Lower leg skin (tissue), 4 donors: ENCODE measurements around the gene MRPL49. TPM values are rescaled to one million over a fixed set of nuclear protein-coding genes. Genes with fewer than 3 reads are reported as not detected.

Source experiments
- DNase-seq, 2 donors: peaks; one replicate each; pipeline ENCODE4 v3.0.0-alpha.2; 2019; ENCODE audit warnings: low spot score in 2 of 2
- H3K4me3 ChIP-seq: fragments of 200-600 bp; sonication (generic); 2 replicates; pipeline ENCODE4 v1.5.1; 2017; ENCODE audit warnings: mild to moderate bottlenecking, low read depth; ENCODE audit not compliant: poor library complexity, severe bottlenecking
- CTCF ChIP-seq, 3 donors: fragments of 450-650 bp; IDR thresholded peaks; one replicate each; pipeline ENCODE4 v1.5.1; 2016; ENCODE audit warnings: antibody characterized with exemption in 3 of 3, mild to moderate bottlenecking in 3 of 3, moderate library complexity in 2 of 3
- POLR2A ChIP-seq, 2 donors: fragments of 450-650 bp; IDR thresholded peaks; one replicate each; pipeline ENCODE4 v1.6.1; 2016 to 2017; ENCODE audit warnings: antibody characterized with exemption in 2 of 2, mild to moderate bottlenecking in 1 of 2, moderate library complexity in 1 of 2
- WGBS, 2 donors: methylation state at CpG; one replicate each; pipeline ENCODE4 v1.1.5; 2018; 5-methylcytosine and 5-hydroxymethylcytosine counted together
- intact Hi-C: fragments of 100-400 bp; cut with DNase I; formaldehyde crosslinking; loops from one replicate; pipeline ENCODE4 v1.15.0; 2023; ENCODE audit warnings: low total_unique reads
- total RNA-seq, 4 donors: library from RNA; depleted of rRNA; stranded (reverse); fragments of >200 nt; gene quantifications; one replicate each; pipeline ENCODE4 v1.1.0, GENCODE V29; 2016

Gene MRPL49
- total RNA-seq, 4 donors from 2014 or later, result 61.0 to 107 (median 82.4) TPM

DNA sequence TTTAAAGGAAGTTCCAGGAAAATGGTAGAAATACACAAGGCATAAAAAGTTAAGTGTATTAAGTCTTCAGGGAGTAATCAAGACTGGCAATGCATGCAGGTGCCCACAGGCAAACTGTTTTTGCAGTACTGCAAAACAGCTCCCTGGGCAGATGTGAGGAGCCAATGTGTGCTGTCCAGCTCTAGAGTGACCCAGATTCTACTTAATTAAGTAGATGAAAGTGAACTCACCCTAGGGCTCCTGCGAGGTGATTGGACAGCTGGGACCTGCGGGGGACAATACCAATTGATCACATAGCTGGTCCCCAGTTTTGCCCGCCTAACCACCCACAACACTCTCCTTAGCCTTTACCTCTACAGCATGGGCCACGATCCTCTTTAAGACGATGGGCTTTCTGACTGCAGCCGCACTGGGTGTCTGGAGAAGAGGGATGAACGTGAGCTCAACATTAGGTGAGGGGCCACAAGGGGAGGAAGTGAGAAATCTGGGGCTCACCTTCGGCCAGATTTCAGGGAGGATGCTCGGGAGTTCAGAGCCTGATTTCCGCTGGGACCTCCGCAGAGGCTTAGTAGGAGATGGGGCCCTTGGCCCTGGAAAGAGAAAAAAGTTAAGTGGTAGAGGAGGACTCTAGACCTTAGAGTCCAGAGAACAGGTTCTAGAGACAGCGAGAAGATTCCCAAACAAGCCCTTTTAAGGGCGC, 38.8 kb upstream of the MRPL49 start:
- TF ChIP-seq CTCF (IDR thresholded peaks at IDR 0.05) (no peak), POLR2A (IDR thresholded peaks at IDR 0.05) (no peak)
- 3 to 6% methylated on average over 13 of the region's 13 CpGs for WGBS, 2 donors
- peak overlapping the region; percentile 28 for H3K4me3 ChIP-seq
- DNase-seq, result no peak
- intact Hi-C loops, result loop anchor here (10.0 kb wide), 1 partner anchor 68 kb away; the partner anchor contains the start of gene ARL2

DNA sequence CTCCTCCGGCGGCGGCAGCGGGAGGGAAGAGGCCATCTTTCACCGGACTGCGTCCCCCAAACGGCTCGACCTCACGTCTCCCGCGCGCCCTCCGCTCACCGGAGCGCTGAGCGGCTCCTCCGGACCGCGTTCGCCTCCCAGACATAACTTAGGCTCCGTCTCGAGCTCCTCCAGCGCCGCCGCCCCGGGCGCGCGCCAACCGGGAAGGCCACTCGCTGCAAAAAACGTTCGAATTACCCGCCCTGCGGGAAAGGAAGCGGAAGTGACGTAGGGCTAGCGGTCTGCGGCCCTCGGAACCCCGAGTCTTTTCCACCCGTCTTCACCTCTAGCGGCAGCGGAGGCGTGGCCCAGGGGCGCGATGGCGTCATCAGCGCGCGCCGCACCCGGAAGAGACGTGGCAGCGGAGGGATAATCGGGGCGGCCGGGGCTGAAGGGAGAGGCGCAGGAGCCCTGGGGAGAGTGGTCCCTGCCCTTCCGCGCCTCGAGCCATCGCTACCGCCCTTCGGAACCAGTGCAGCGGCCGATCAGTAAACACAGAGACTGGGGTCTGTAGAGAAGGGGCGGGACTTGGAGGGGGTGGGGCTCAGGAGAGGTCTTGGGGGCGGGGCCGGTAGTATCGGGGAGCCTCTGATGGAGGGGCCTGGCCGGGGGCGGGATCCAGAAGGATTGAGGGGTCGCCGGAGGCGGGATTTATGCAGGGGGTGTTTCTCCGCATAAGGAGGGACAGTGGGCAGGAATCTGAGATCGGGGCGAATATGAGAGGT, 38.1 kb upstream of the MRPL49 start, which contains the start of the genes CDCA5 and ZFPL1:
Gene CDCA5 (minus strand): TSS at position 207 of the 764 bp plus-strand sequence. CDS start 62 bp downstream, at position 145.
Gene ZFPL1 (plus strand): TSS at position 389 of the 764 bp plus-strand sequence. CDS start 477 bp downstream, outside the sequence.
- intact Hi-C loops, result loop anchor here (10.0 kb wide), 1 partner anchor 69 kb away; the partner anchor contains the start of gene ARL2
- peak in 1 of 2 donors; percentile 39 for TF ChIP-seq POLR2A (IDR thresholded peaks at IDR 0.05)
- TF ChIP-seq CTCF (IDR thresholded peaks at IDR 0.05), result no peak
- peak within 1 kb of the TSS; percentile 28 for H3K4me3 ChIP-seq
- peak; percentile 93 to 99 for DNase-seq
- WGBS, 2 donors, result 0 to 1% methylated on average over 53 to 67 of the region's 79 CpGs

DNA sequence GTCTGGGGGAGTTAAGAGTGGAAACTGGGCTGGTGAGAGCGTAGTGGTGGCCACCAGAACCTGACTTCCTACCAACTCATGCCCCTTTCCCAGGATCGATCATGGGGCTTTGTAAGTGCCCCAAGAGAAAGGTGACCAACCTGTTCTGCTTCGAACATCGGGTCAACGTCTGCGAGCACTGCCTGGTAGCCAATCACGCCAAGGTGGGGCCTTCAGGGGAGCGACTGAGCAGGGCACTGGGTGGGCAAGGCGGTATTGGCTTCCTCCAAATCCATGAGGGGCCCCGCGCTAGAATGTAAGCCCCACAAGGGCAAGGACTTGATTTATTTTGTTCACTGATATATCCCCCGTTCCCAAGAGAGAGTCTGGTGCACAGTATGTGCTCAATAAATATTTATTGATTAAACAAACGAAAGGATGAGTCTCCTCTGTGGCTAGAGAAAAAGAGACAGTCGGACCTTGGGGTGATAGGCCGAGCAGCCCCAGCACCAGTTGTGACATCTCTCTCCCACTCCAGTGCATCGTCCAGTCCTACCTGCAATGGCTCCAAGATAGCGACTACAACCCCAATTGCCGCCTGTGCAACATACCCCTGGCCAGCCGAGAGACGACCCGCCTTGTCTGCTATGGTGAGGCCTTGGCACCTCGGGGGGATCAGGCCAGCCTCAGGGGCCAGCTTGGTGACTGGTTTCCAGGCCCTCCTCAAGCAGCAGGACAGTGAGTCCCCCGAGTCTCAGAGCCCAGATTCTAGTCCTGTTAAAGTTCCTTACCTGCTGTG, 37.3 kb upstream of the MRPL49 start:
- TF ChIP-seq CTCF (IDR thresholded peaks at IDR 0.05), result no peak
- no peak for TF ChIP-seq POLR2A (IDR thresholded peaks at IDR 0.05)
- WGBS, 2 donors, result 42% methylated on average over 23 of the region's 23 CpGs
- intact Hi-C loops, result loop anchor here (10.0 kb wide), 1 partner anchor 70 kb away; the partner anchor contains the start of gene ARL2
- DNase-seq, result no peak
- H3K4me3 ChIP-seq, result peak overlapping the region; percentile 28

- TF ChIP-seq CTCF (IDR thresholded peaks at IDR 0.05) (no peak), POLR2A (IDR thresholded peaks at IDR 0.05) (no peak)
- H3K4me3 ChIP-seq, result no peak overlapping the region
- DNase-seq, result no peak
- 84 to 90% methylated on average over 4 of the region's 4 CpGs for WGBS, 2 donors
- intact Hi-C loops, result loop anchor here (10.0 kb wide), 1 partner anchor 71 kb away; the partner anchor contains the start of gene ARL2
These were observed 36.7 kb upstream of the MRPL49 start for GRCh38 chr11:65085446-65085845.

DNA sequence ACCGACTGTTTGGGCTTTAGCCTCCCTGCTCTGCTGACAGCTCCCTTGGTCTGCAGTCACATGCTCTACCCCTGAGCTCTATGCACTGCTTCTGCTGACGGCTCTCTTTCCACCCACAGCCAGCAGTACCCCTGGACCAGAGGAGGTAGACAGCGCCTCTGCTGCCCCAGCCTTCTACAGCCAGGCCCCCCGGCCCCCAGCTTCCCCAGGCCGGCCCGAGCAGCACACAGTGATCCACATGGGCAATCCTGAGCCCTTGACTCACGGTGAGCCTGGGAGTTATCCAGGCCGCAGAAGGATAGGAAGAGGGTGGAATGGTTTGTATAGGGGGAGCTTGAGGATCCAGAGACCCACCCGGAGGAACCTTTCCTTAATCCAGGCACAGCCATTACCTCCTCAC, 35.3 kb upstream of the MRPL49 start:
- intact Hi-C loops, result loop anchor here (10.0 kb wide), 1 partner anchor 72 kb away; the partner anchor contains the start of gene ARL2
- H3K4me3 ChIP-seq, result no peak overlapping the region
- DNase-seq, result no peak
- 84 to 90% methylated on average over 7 to 9 of the region's 9 CpGs for WGBS, 2 donors
- TF ChIP-seq POLR2A (IDR thresholded peaks at IDR 0.05) (no peak), CTCF (IDR thresholded peaks at IDR 0.05) (no peak)
